ENCODE measurements around the gene RPUSD3. TPM values are rescaled to one million over a fixed set of nuclear protein-coding genes. Genes with fewer than 3 reads are reported as not detected.
"Not testable (repeated sequence)": the region's sequence is repeated elsewhere in the genome, so short reads cannot be mapped to it uniquely, and the experiment has no call there.

The RPUSD3 gene
- total and polyA plus RNA-seq, 4 donors, result 14.4 to 22.7 (median 18.8) TPM

GRCh38 chr3:9876991-9877390 lies 33.2 kb upstream of the RPUSD3 start:
- no peaks in the 10 kb centered on the region for H3K36me3 ChIP-seq (ENCODE audit: control insufficient read depth in 4 of 4, insufficient read depth in 3 of 4, low read depth in 1 of 4, low read length in 3 of 4)
- H3K4me1 ChIP-seq (ENCODE audit: control insufficient read depth in 4 of 4, insufficient read depth in 4 of 4, low read length in 3 of 4), result peaks cover 0 to 6% (median 2%) of the 10 kb centered on the region in 4 donors
- H3K4me3 ChIP-seq (ENCODE audit: low read depth in 1 of 3, low read length in 3 of 3), result no peak overlapping the region
- no peak overlapping the region for H3K9ac ChIP-seq (ENCODE audit: low read depth in 1 of 2, low read length in 2 of 2)
- no peak for TF ChIP-seq REST (IDR thresholded peaks at IDR 0.05)
- no peak for TF ChIP-seq ATF3 (IDR thresholded peaks at IDR 0.05)
- no peak for TF ChIP-seq SP1 (IDR thresholded peaks at IDR 0.05)
- no peak for TF ChIP-seq RXRA (IDR thresholded peaks at IDR 0.05)
- TF ChIP-seq CTCF (IDR thresholded peaks at IDR 0.05; ENCODE audit: low read depth, low read length, missing input control), result no peak
- no peak for TF ChIP-seq YY1 (IDR thresholded peaks at IDR 0.05)
- no peak overlapping the region for H3K27ac ChIP-seq (ENCODE audit: low read depth in 1 of 2, low read length in 2 of 2)
- H3K27me3 ChIP-seq (ENCODE audit: control insufficient read depth in 4 of 4, insufficient read depth in 4 of 4, low read length in 3 of 4), result no peaks in the 10 kb centered on the region
- no peaks in the 10 kb centered on the region for H3K9me3 ChIP-seq (ENCODE audit: control insufficient read depth in 4 of 4, low read length in 3 of 4)
- WGBS, result 96% methylated on average over 12 of the region's 12 CpGs
- no peak for DNase-seq (ENCODE audit: low spot score)

- H3K9me3 ChIP-seq (ENCODE audit: control insufficient read depth in 4 of 4, low read length in 3 of 4); DNase-seq (ENCODE audit: low spot score); H3K9ac ChIP-seq (ENCODE audit: low read depth in 1 of 2, low read length in 2 of 2); H3K36me3 ChIP-seq (ENCODE audit: control insufficient read depth in 4 of 4, insufficient read depth in 3 of 4, low read depth in 1 of 4, low read length in 3 of 4); H3K4me1 ChIP-seq (ENCODE audit: control insufficient read depth in 4 of 4, insufficient read depth in 4 of 4, low read length in 3 of 4); H3K27ac ChIP-seq (ENCODE audit: low read depth in 1 of 2, low read length in 2 of 2); H3K27me3 ChIP-seq (ENCODE audit: control insufficient read depth in 4 of 4, insufficient read depth in 4 of 4, low read length in 3 of 4); H3K4me3 ChIP-seq (ENCODE audit: low read depth in 1 of 3, low read length in 3 of 3): not testable (repeated sequence)
- 93% methylated on average over 4 of the region's 4 CpGs for WGBS
Measured at GRCh38 chr3:9876255-9876654, 32.4 kb upstream of the RPUSD3 start.

GRCh38 chr3:9875448-9875847 lies 31.6 kb upstream of the RPUSD3 start:
- Histone ChIP-seq H3K27me3 (ENCODE audit: control insufficient read depth in 4 of 4, insufficient read depth in 4 of 4, low read length in 3 of 4) (no peaks in the 10 kb centered on the region), H3K36me3 (ENCODE audit: control insufficient read depth in 4 of 4, insufficient read depth in 3 of 4, low read depth in 1 of 4, low read length in 3 of 4) (no peaks in the 10 kb centered on the region), H3K9ac (ENCODE audit: low read depth in 1 of 2, low read length in 2 of 2) (no peak overlapping the region), H3K27ac (ENCODE audit: low read depth in 1 of 2, low read length in 2 of 2) (no peak overlapping the region), H3K4me3 (ENCODE audit: low read depth in 1 of 3, low read length in 3 of 3) (no peak overlapping the region), H3K9me3 (ENCODE audit: control insufficient read depth in 4 of 4, low read length in 3 of 4) (no peaks in the 10 kb centered on the region), H3K4me1 (ENCODE audit: control insufficient read depth in 4 of 4, insufficient read depth in 4 of 4, low read length in 3 of 4) (peaks cover 0 to 6% (median 2%) of the 10 kb centered on the region in 4 donors)
- DNase-seq (ENCODE audit: low spot score), result no peak
- no peak for TF ChIP-seq REST (IDR thresholded peaks at IDR 0.05)
- no peak for TF ChIP-seq HNF4A (conservative IDR thresholded peaks at IDR 0.05)
- TF ChIP-seq SP1 (IDR thresholded peaks at IDR 0.05), result no peak
- no peak for TF ChIP-seq ZBTB33 (IDR thresholded peaks at IDR 0.05)
- TF ChIP-seq ATF3 (IDR thresholded peaks at IDR 0.05), result no peak
- no peak for TF ChIP-seq YY1 (IDR thresholded peaks at IDR 0.05)
- no peak for TF ChIP-seq JUND (IDR thresholded peaks at IDR 0.05)
- no peak for TF ChIP-seq CTCF (IDR thresholded peaks at IDR 0.05; ENCODE audit: low read depth, low read length, missing input control)
- no peak for TF ChIP-seq NR2F2 (IDR thresholded peaks at IDR 0.05)
- TF ChIP-seq RAD21 (IDR thresholded peaks at IDR 0.05), result no peak
- no peak for TF ChIP-seq GABPA (IDR thresholded peaks at IDR 0.05 in 1 of 2, conservative IDR thresholded peaks at IDR 0.05 in 1 of 2)
- no peak for TF ChIP-seq FOXA1 (IDR thresholded peaks at IDR 0.05)
